Lung (tissue), 12 donors: ENCODE measurements around the gene CAVIN4. TPM values are rescaled to one million over a fixed set of nuclear protein-coding genes. Genes with fewer than 3 reads are reported as not detected.
A peak's percentile ranks its signal among the peaks of the same experiment; 100 is the strongest.

Experiments
- ATAC-seq: fragments of 200-7000 bp; cut with Tn5 transposase; one replicate; pipeline ENCODE4 v1.9.1; 2020; ENCODE audit warnings: moderate number of reproducible peaks; ENCODE audit not compliant: insufficient read depth, low FRiP score
- DNase-seq, 3 donors: peaks; one replicate each; pipeline ENCODE4 v3.0.0-alpha.2; 2013 to 2017
- H3K27ac ChIP-seq, 2 donors: one replicate each; pipeline ENCODE4 v1.5.1; 2013; ENCODE audit warnings: mild to moderate bottlenecking in 2 of 2, moderate library complexity in 2 of 2, control low read depth in 1 of 2, inconsistent platforms in 1 of 2, low read depth in 1 of 2, low read length in 1 of 2
- H3K27me3 ChIP-seq, 3 donors: one replicate each; pipeline ENCODE4 v1.5.1; 2013; ENCODE audit warnings: low read length in 2 of 3; ENCODE audit not compliant: control insufficient read depth in 3 of 3, insufficient read depth in 3 of 3
- H3K36me3 ChIP-seq, 4 donors: one replicate each; pipeline ENCODE4 v1.5.1; 2013; ENCODE audit warnings: low read length in 4 of 4, mild to moderate bottlenecking in 1 of 4, moderate library complexity in 1 of 4; ENCODE audit not compliant: control insufficient read depth in 4 of 4, insufficient read depth in 4 of 4
- H3K4me1 ChIP-seq, 5 donors: one replicate each; pipeline ENCODE4 v1.5.1; 2013; ENCODE audit warnings: low read length in 5 of 5, mild to moderate bottlenecking in 2 of 5, moderate library complexity in 1 of 5; ENCODE audit not compliant: control insufficient read depth in 5 of 5, insufficient read depth in 5 of 5
- H3K4me3 ChIP-seq: one replicate; pipeline ENCODE4 v1.5.1; 2013; ENCODE audit warnings: mild to moderate bottlenecking, control low read depth, moderate library complexity
- H3K9ac ChIP-seq, 2 donors: one replicate each; pipeline ENCODE4 v1.5.1; 2013; ENCODE audit warnings: low read length in 2 of 2, control low read depth in 1 of 2; ENCODE audit not compliant: insufficient read depth in 1 of 2
- H3K9me3 ChIP-seq, 4 donors: one replicate each; pipeline ENCODE4 v1.5.1; 2013; ENCODE audit warnings: low read length in 3 of 4, mild to moderate bottlenecking in 1 of 4, moderate library complexity in 1 of 4; ENCODE audit not compliant: control insufficient read depth in 4 of 4, insufficient read depth in 3 of 4
- CTCF ChIP-seq: IDR thresholded peaks from 2 replicates; pipeline ENCODE4 v1.5.1; 2012; ENCODE audit warnings: mild to moderate bottlenecking; ENCODE audit errors: control extremely low read depth, extremely low read depth
- WGBS, 2 donors: extraction: QIAGEN DNeasy Blood & Tissue Kit; methylation state at CpG; one replicate each; pipeline ENCODE4 v1.1.7; 2013; 5-methylcytosine and 5-hydroxymethylcytosine counted together
- polyA plus RNA-seq, 2 donors: library from polyadenylated mRNA; stranded (reverse); fragments of 200-250 nt; gene quantifications; one replicate each; pipeline ENCODE4 v1.2.1, GENCODE V29; 2013
- total RNA-seq, 2 donors: library from RNA; depleted of rRNA in 1 of 2; stranded (reverse); fragments of >200 nt in 1 of 2; gene quantifications; one replicate each; pipeline ENCODE4 v1.2.1, GENCODE V29; 2014 to 2021
- donor health status: control.
- donor health status: control.
- donor health status: Bipolar disorder and iron deficiency.
- donor health status: healthy.
- donor health status: DM: yes; HTN: yes; CAD: no.

The CAVIN4 gene
- total and polyA plus RNA-seq, 4 donors, result 0.22 to 1.3 (median 0.48) TPM

- Histone ChIP-seq H3K9me3 (no peaks in the 10 kb centered on the region), H3K4me1 (peaks cover 0 to 3% (median 0%) of the 10 kb centered on the region in 5 donors), H3K27me3 (no peaks in the 10 kb centered on the region), H3K4me3 (no peak overlapping the region), H3K27ac (no peak overlapping the region), H3K9ac (no peak overlapping the region), H3K36me3 (peaks cover 0 to 4% (median 0%) of the 10 kb centered on the region in 4 donors)
- WGBS, 2 donors, result 93 to 96% methylated on average over 4 of the region's 4 CpGs
- no peak for ATAC-seq
- no peak for DNase-seq
- TF ChIP-seq CTCF, result no peak
Observed at GRCh38 chr9:100584951-100585350, 7.1 kb downstream of the CAVIN4 start.

GRCh38 chr9:100586093-100586492 lies 8.2 kb downstream of the CAVIN4 start:
- no peak for ATAC-seq
- WGBS, 2 donors, result 96% methylated on average over 7 of the region's 7 CpGs

GRCh38 chr9:100587375-100587774 lies 9.5 kb downstream of the CAVIN4 start:
- no peaks in the 10 kb centered on the region for H3K27me3 ChIP-seq
- no peak overlapping the region for H3K4me3 ChIP-seq
- WGBS, 2 donors, result 62 to 76% methylated on average over 9 of the region's 9 CpGs
- peaks cover 0 to 3% (median 0%) of the 10 kb centered on the region in 5 donors for H3K4me1 ChIP-seq
- no peak overlapping the region for H3K9ac ChIP-seq
- ATAC-seq, result no peak
- no peak for DNase-seq
- no peak for TF ChIP-seq CTCF
- peaks cover 0 to 4% (median 0%) of the 10 kb centered on the region in 4 donors for H3K36me3 ChIP-seq
- H3K27ac ChIP-seq, result peak overlapping the region in 1 of 2 donors; percentile 57
- no peaks in the 10 kb centered on the region for H3K9me3 ChIP-seq

More at GRCh38 chr9:100586093-100586492, 8.2 kb downstream of the CAVIN4 start:
- H3K27me3 ChIP-seq, result no peaks in the 10 kb centered on the region
- H3K36me3 ChIP-seq, result peaks cover 0 to 4% (median 0%) of the 10 kb centered on the region in 4 donors
- DNase-seq, result no peak
- no peak overlapping the region for H3K4me3 ChIP-seq
- H3K27ac ChIP-seq, result no peak overlapping the region
- peaks cover 0 to 3% (median 0%) of the 10 kb centered on the region in 5 donors for H3K4me1 ChIP-seq
- TF ChIP-seq CTCF, result no peak
- H3K9ac ChIP-seq, result no peak overlapping the region
- no peaks in the 10 kb centered on the region for H3K9me3 ChIP-seq

GRCh38 chr9:100589582-100589981 lies 11.7 kb downstream of the CAVIN4 start:
- ATAC-seq, result no peak
- no peaks in the 10 kb centered on the region for H3K9me3 ChIP-seq

More at GRCh38 chr9:100589582-100589981, 11.7 kb downstream of the CAVIN4 start:
- Histone ChIP-seq H3K4me1 (peaks cover 0 to 3% (median 0%) of the 10 kb centered on the region in 5 donors), H3K27me3 (no peaks in the 10 kb centered on the region), H3K36me3 (peaks cover 0 to 4% (median 0%) of the 10 kb centered on the region in 4 donors), H3K27ac (no peak overlapping the region), H3K9ac (no peak overlapping the region), H3K4me3 (no peak overlapping the region)
- no peak for DNase-seq
- TF ChIP-seq CTCF, result no peak
- WGBS, 2 donors, result 88 to 92% methylated on average over 5 of the region's 5 CpGs
